SU-DHL-6 (cell line): ENCODE measurements around the gene HIVEP3.

Source experiments
- H2AFZ ChIP-seq: fragments of 200-600 bp; sonication (generic); 2 replicates; pipeline ENCODE4 v1.6.1; 2014; ENCODE audit warnings: low read depth, mild to moderate bottlenecking, moderate library complexity, mixed read lengths, antibody characterized with exemption, low read length; ENCODE audit not compliant: severe bottlenecking
- H3F3A ChIP-seq: fragments of 200-600 bp; shearing (Covaris generic); 2 replicates; pipeline ENCODE4 v1.6.0; 2016; ENCODE audit warnings: antibody characterized with exemption, mild to moderate bottlenecking; ENCODE audit not compliant: insufficient read depth
- H3K27ac ChIP-seq: fragments of 200-600 bp; sonication (generic); 2 replicates; pipeline ENCODE4 v1.5.1; 2016; ENCODE audit warnings: low read depth, mild to moderate bottlenecking, low read length, moderate library complexity, mixed read lengths
- H3K27me3 ChIP-seq: fragments of 200-600 bp; sonication (generic), shearing (Covaris generic); 2 replicates; pipeline ENCODE4 v1.6.0; 2014; ENCODE audit warnings: mild to moderate bottlenecking, low read length
- H3K36me3 ChIP-seq: fragments of 200-600 bp; sonication (generic); 2 replicates; pipeline ENCODE4 v1.6.1; 2014; ENCODE audit warnings: mild to moderate bottlenecking, low read length, mixed read lengths
- H3K4me2 ChIP-seq: fragments of 300-600, 200-600 bp; shearing (Covaris generic), sonication (generic); 2 replicates; pipeline ENCODE4 v1.6.0; 2014; ENCODE audit warnings: low read length, low read depth, mild to moderate bottlenecking; ENCODE audit not compliant: poor library complexity, severe bottlenecking
- H3K4me3 ChIP-seq: fragments of 200-600 bp; sonication (generic); 2 replicates; pipeline ENCODE4 v1.5.1; 2014; ENCODE audit warnings: antibody characterized with exemption, low read length, mild to moderate bottlenecking, mixed read lengths; ENCODE audit not compliant: insufficient read depth, poor library complexity, severe bottlenecking
- H3K79me2 ChIP-seq: fragments of 200-600 bp; sonication (generic); 2 replicates; pipeline ENCODE4 v1.6.1; 2014; ENCODE audit warnings: mild to moderate bottlenecking, low read length, moderate library complexity; ENCODE audit not compliant: insufficient read depth
- H3K9ac ChIP-seq: fragments of 200-600 bp; sonication (generic); 2 replicates; pipeline ENCODE4 v1.7.0; 2014; ENCODE audit warnings: mild to moderate bottlenecking, low read length
- H3K9me2 ChIP-seq: fragments of 200-600 bp; sonication (generic); replicated peaks from 2 replicates; pipeline ENCODE4 v1.6.1; 2014; ENCODE audit warnings: low read length; ENCODE audit not compliant: insufficient read depth
- H3K9me3 ChIP-seq: fragments of 200-600 bp; sonication (generic); 2 replicates; pipeline ENCODE4 v1.6.1; 2014; ENCODE audit warnings: low read length, mixed read lengths; ENCODE audit not compliant: insufficient read depth
- H4K20me1 ChIP-seq: fragments of 200-600 bp; sonication (generic); 2 replicates; pipeline ENCODE4 v1.6.1; 2014; ENCODE audit warnings: low read depth, mild to moderate bottlenecking, antibody characterized with exemption, low read length, moderate library complexity, mixed read lengths
- EZH2phosphoT487 ChIP-seq: fragments of 200-600 bp; sonication (generic), shearing (Covaris generic); conservative IDR thresholded peaks from 2 replicates; pipeline ENCODE4 v1.6.1; 2018; ENCODE audit warnings: mild to moderate bottlenecking, antibody characterized with exemption, low read length, moderate library complexity, mixed read lengths
- TF ChIP-seq, protein P1 (sequence below): fragments of 200-600 bp; sonication (generic); IDR thresholded peaks from one replicate; pipeline ENCODE4 v1.5.1; 2017; ENCODE audit warnings: antibody characterized with exemption, mild to moderate bottlenecking, low read length, moderate library complexity; ENCODE audit not compliant: insufficient read depth, poor library complexity, severe bottlenecking

HIVEP3 gene

DNA sequence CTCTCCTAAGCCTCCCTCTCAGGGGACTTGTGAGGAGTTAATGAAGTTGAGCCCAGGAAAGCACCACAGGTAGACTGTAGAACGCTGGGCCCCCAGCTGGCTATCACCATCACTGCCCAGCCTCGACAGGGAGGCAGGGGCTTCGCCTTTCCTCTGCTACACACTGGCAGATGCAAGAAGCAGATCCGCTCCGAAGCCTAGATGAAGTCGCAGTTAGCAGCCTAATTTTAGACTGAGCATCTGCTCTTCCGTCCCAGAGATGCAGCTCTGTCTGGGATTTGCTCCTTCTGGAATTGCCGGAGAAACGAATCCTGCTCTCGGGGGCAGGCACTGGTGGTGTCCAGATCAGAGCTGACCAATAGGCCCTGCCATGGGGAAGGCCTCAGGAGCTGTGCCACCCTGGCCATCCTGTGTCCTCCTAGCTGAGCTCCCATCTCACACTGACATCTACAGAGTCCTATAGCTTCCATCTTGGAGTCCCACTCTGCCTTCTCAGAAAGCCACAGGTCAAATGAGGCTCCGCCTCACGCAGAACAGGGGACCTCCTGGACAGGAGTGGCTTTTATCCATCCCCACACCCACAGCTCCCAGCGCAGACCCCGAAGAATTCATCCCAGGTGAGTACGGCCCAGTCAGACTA is 247.5 kb downstream of the HIVEP3 start:
- H3K4me2 ChIP-seq = no peak overlapping the region
- H3K27ac ChIP-seq = no peak overlapping the region
- H3K9ac ChIP-seq = no peak overlapping the region
- H3F3A ChIP-seq = 0 out of 2 replicates have a peak, but pooled peaks cover 4% of the 10 kb centered on the region
- H4K20me1 ChIP-seq = no peaks in the 10 kb centered on the region
- H2AFZ ChIP-seq = no peak overlapping the region
- H3K27me3 ChIP-seq = no peaks in the 10 kb centered on the region
- TF ChIP-seq, protein P1, sequence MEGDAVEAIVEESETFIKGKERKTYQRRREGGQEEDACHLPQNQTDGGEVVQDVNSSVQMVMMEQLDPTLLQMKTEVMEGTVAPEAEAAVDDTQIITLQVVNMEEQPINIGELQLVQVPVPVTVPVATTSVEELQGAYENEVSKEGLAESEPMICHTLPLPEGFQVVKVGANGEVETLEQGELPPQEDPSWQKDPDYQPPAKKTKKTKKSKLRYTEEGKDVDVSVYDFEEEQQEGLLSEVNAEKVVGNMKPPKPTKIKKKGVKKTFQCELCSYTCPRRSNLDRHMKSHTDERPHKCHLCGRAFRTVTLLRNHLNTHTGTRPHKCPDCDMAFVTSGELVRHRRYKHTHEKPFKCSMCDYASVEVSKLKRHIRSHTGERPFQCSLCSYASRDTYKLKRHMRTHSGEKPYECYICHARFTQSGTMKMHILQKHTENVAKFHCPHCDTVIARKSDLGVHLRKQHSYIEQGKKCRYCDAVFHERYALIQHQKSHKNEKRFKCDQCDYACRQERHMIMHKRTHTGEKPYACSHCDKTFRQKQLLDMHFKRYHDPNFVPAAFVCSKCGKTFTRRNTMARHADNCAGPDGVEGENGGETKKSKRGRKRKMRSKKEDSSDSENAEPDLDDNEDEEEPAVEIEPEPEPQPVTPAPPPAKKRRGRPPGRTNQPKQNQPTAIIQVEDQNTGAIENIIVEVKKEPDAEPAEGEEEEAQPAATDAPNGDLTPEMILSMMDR = no peak
- TF ChIP-seq EZH2phosphoT487 = no peak
- no peaks in the 10 kb centered on the region for H3K36me3 ChIP-seq
- H3K4me3 ChIP-seq = no peak overlapping the region
- H3K79me2 ChIP-seq = no peaks in the 10 kb centered on the region
- H3K9me3 ChIP-seq = no peaks in the 10 kb centered on the region
- no peaks in the 10 kb centered on the region for H3K9me2 ChIP-seq

DNA sequence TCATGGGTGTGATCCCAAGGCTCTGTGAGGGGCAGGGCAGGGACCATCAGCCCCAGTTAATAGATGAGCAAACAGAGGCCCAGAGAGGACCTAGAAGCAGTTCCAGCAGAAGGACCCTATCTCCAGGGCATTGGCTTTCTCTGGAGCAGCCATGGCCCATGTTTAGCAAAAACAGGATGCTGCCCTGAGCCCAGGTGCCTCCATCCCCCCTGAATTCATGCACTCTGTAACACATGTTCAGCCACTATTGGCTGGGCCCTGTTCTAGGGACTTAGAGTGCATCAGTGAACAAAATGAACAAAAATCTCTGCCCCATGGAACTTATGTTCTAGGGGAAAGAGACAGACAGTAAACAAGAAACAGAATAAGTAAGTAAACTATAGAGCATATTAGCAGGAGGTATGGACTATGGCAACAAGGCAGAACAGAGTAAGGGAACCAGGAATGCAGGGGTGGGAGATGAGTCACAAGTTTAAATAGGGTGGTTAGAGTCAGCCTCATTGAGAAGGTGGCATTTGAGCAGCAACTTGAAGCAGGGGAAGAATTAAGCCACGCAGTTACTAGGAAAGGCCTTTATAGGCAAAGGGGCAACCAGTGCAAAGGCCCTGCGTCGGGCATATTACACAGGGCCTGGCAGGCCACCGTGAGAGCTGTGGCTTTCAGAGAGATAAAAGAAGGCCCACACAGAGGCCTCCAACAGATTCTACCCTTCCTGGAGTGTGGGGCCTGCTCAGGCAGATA is 248.3 kb downstream of the HIVEP3 start:
- Histone ChIP-seq H3K9me2 (no peaks in the 10 kb centered on the region), H3K36me3 (no peaks in the 10 kb centered on the region), H3K79me2 (no peaks in the 10 kb centered on the region), H3K4me3 (no peak overlapping the region), H3F3A (0 out of 2 replicates have a peak, but pooled peaks cover 4% of the 10 kb centered on the region), H3K4me2 (no peak overlapping the region), H4K20me1 (no peaks in the 10 kb centered on the region), H3K9ac (no peak overlapping the region), H3K9me3 (no peaks in the 10 kb centered on the region), H3K27me3 (no peaks in the 10 kb centered on the region), H2AFZ (no peak overlapping the region), H3K27ac (no peak overlapping the region)
- TF ChIP-seq, protein P1 = no peak
- TF ChIP-seq EZH2phosphoT487 = no peak

DNA sequence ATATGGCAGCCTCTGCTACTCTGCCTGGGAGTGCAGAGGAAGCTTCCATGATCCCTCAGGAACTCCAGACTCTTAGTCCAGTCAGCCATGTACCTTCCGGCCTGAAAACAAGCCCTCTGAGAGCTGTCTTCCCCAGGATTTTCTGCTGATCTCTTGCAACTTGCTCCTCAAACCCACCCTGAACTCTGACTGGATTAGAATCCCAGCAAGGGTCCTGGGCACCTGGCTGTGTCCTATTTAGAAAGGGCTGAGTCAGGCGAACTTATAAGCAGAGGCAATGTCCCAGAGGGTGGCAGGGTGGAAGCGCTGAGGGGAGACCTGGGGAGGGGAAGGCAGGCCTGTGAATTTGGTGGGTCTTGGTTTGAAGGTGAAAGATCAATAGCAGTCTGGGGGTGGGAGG is 249.8 kb downstream of the HIVEP3 start:
- Histone ChIP-seq H2AFZ (no peak overlapping the region), H3K27me3 (no peaks in the 10 kb centered on the region), H3K36me3 (no peaks in the 10 kb centered on the region), H3K79me2 (no peaks in the 10 kb centered on the region), H3K27ac (no peak overlapping the region), H3F3A (0 out of 2 replicates have a peak, but pooled peaks cover 4% of the 10 kb centered on the region), H3K4me2 (no peak overlapping the region), H3K4me3 (no peak overlapping the region), H4K20me1 (no peaks in the 10 kb centered on the region), H3K9ac (no peak overlapping the region), H3K9me2 (no peaks in the 10 kb centered on the region), H3K9me3 (no peaks in the 10 kb centered on the region)
- TF ChIP-seq EZH2phosphoT487 = no peak
- TF ChIP-seq, protein P1 = no peak
